HG03103 (cell line): ENCODE measurements around the gene OR5AU1.

ENCODE experiments used
- ATAC-seq: cut with Tn5 transposase; IDR thresholded peaks from one replicate; pipeline ENCODE4 v1.9.1; 2021; ENCODE audit warnings: low read depth; ENCODE audit not compliant: unreplicated experiment

OR5AU1 gene

GRCh38 chr14:21155963-21156362, at the start of gene OR5AU1:
Gene OR5AU1, minus strand, starts transcription at chr14:21156063. Its CDS starts 191 bp downstream, at chr14:21155872.
- no peak for ATAC-seq

- ATAC-seq, result no peak
These were observed 49.3 kb upstream of the OR5AU1 start for GRCh38 chr14:21205026-21205677.

GRCh38 chr14:21204167-21205025, 48.5 kb upstream of the OR5AU1 start:
- ATAC-seq, result no peak

- no peak for ATAC-seq
These were observed 47.8 kb upstream of the OR5AU1 start for GRCh38 chr14:21203470-21204166.

- no peak for ATAC-seq
These were observed 46.8 kb upstream of the OR5AU1 start for GRCh38 chr14:21202463-21203358.

GRCh38 chr14:21201732-21202462, 46.0 kb upstream of the OR5AU1 start:
- no peak for ATAC-seq

- no peak for ATAC-seq
These were observed 45.0 kb upstream of the OR5AU1 start for GRCh38 chr14:21200752-21201461.

- no peak for ATAC-seq
These were observed 44.0 kb upstream of the OR5AU1 start for GRCh38 chr14:21199611-21200560.

- ATAC-seq, result no peak
These were observed 41.7 kb upstream of the OR5AU1 start for GRCh38 chr14:21197418-21198205.

- no peak for ATAC-seq
These were observed 38.7 kb upstream of the OR5AU1 start for GRCh38 chr14:21194597-21194996.

GRCh38 chr14:21192875-21193535, 37.1 kb upstream of the OR5AU1 start:
- no peak for ATAC-seq

- no peak for ATAC-seq
These were observed 36.6 kb upstream of the OR5AU1 start for GRCh38 chr14:21192447-21192822.

GRCh38 chr14:21191809-21192446, 36.1 kb upstream of the OR5AU1 start:
- peak; percentile 95 for ATAC-seq

GRCh38 chr14:21191261-21191808, 35.5 kb upstream of the OR5AU1 start:
- ATAC-seq, result no peak

- no peak for ATAC-seq
These were observed 29.6 kb upstream of the OR5AU1 start for GRCh38 chr14:21185491-21185890.

- no peak for ATAC-seq
These were observed 28.4 kb upstream of the OR5AU1 start for GRCh38 chr14:21184254-21184653.
